NCI-H526 (cell line): Measurements from ENCODE around the gene FBXW8.

ENCODE experiments used
- DNase-seq, 2 experiments: peaks; one replicate each; lab custom pipeline; 2025; lab: John Stamatoyannopoulos, UW

FBXW8 gene

GRCh38 chr12:116924558-116925453 lies 14.1 kb downstream of the FBXW8 start:
- no peak for DNase-seq

- no peak for DNase-seq
Observed at GRCh38 chr12:116926283-116927243, 15.8 kb downstream of the FBXW8 start.

DNA sequence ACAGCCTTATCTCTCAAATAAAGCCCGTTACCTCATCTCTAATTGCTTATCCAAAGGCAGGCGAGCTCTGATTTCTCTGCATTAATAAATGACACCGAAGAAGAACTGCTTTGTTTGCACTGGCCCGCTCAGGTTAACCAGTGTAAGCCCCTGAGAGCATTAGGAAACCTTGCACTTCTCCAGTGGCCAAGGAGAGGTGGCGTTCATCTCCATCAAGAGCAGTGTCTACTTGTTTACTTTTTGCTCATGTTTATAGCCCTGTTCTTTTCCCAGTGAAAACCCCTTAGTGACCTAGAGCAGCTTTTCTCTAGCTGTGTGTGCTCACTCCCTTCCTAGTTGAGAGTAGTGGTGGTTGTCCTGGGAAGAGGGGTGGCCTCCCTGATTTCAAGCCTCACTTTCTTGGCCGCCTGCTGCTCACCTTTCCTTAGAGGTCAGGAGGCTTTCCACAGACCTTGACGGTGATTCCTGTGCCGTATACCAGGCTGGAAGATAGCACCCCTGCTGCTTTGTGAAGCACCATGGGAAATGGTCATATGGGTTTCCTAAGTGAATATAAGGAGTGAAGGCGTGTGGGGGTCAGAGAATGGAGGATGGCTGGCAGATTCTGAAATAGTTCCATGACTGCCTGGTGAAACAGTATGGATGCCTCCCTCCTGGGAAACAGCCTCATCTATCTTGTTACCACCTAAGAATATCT lies 16.6 kb downstream of the FBXW8 start:
- no peak for DNase-seq

DNA sequence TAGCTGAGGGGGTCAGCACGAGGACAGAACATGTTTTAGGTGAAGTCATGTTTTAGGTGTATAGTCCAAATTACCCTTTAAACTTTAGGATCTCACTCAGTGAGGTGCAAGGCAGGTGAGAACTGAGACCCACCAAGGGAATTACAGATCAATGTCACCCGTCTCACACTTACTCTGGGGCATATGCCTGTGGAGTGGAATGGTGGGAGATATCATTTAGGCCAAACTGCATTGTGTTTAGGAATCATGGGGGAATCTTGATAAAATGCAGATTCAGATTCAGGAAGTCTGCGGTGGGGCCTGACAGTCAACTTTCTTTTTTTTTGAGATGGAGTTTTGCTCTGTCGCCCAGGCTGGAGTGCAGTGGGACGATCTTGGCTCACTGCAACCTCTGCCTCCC lies 17.8 kb downstream of the FBXW8 start:
- no peak for DNase-seq

DNA sequence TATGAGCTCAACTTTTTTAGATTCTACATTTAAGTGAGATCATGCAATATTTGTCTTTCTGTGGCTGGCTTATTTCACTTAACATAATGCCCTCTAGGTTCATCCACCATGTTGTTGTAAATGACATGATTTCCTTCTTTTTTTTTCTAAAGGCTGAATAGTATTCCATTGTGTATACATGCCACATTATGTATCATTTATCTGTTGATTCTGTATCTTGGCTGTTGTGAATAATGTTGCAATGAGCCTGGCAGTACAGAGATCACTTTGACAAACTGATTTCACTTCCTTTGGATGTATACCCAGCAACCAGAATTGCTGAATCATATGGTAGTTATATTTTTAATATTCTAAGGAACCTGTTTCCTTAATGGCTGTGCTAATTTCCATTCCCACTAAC lies 19.1 kb downstream of the FBXW8 start:
- no peak for DNase-seq

DNA sequence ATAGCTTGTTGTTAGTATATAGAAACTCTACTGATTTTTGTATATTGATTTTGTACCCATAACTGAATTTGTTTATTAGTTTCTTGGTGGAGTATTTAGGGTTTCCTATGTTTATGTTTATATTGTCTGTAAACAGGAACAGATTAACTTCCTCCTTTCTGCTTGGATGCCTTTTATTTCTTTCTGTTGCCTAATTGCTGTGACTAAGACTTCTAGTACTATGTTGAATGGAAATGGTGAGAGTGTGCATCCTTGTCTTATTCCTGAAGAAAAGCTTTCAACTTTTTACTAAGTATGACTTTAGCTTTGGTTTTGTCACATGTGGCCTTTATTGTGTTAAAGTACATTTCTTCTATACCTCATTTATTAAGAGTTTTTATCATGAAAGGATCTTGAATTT lies 20.9 kb downstream of the FBXW8 start:
- no peak for DNase-seq

DNA sequence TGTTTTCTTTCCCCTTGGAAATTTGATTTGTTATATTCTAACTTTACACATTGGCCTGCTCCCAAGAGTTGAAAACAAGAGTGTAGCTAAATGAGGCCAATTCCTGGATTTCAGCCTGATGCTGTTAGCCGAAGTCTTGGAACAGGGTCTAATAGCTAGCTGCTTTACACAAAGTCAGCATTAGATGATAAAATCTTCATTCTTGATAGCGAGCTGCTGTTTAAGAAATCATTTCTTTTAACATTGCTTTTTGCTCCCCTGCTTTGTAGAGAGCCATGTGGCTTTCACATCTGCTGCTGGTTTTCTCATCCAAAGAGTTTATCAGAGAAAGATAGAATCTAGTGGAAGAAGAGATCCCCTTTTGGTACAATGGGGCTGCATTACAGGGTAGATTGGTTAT lies 22.3 kb downstream of the FBXW8 start:
- no peak for DNase-seq

- DNase-seq: no peak
Observed at GRCh38 chr12:116933512-116934246, 22.9 kb downstream of the FBXW8 start.

DNA sequence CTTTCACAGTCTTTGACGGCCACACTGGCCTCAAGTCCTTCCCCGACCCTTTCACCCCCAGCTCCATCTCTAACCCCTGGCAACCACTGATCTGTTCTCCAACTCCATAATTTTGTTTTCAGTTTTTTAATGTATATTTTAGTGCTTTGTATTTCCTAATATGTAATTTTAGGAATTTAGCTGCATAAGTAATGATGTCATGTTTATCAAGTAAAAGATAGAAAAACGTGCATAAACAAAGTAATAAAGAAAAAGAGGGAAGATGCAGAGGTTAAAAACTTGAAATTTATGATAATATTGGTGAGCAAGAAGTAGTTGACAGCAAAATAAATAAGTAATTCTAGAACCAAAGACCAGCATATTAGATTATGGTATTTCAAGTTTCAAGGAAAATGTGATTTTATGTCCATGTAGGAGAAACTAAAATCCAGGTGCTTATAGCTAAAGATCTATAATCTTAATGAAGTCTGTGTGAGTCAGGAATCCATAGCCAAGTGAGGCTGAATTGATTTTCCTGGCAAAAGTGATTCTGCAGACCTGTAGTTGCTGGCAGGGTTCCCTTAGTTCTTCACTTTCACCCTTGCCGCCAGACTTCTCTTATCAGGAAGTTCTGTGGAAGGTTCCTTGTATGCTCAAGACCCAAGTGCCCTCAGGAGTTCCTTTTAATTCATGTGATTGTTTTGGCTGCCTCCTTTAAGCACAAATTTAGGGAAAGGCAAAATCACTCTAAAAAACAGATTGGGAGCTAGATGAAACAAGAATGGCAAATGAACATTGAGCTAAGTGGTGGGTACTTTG lies 24.4 kb downstream of the FBXW8 start:
- no peak for DNase-seq

DNA sequence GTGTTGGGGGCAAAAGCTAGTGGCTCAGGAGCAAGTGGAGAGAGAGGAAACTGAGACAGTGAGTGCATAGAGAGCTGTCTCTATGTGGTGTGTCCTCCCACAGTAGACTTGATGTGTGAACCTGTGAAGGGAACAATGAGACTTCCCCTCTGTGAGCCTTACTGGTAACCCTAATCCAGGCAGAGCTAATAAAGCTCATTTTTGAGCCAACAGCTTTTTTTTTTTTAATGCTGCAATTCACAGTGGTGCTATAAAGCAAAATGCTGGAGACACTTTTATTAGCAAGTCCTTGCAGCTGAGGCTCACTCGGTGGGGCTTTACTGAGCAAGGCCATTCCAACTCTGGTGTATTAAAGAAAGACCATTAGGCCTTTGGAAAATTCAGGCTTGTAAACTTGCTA lies 26.9 kb downstream of the FBXW8 start:
- no peak for DNase-seq

- DNase-seq: no peak
Observed at GRCh38 chr12:116939734-116940133, 29.0 kb downstream of the FBXW8 start.

DNA sequence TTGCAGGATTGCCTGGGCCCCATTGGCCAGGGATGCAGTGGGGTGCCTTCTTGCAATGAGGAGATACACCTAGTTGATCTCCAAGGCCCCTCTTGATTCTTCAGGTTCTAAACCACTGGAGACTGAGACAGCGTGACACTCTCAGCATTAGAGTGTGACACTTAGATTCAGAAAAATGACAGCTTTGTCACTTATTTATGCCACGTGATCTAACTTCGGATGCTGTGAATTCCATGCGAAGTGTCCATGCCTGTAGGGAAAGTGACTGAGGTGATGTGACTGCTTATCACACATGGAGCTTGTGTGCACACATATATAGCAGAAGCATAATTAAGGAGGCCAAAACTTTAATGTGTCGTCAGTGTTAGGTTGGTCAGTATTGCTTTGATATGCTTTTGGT lies 30.4 kb downstream of the FBXW8 start:
- no peak for DNase-seq

GRCh38 chr12:116943419-116944372 lies 32.9 kb downstream of the FBXW8 start:
- DNase-seq: no peak

- DNase-seq: no peak
Observed at GRCh38 chr12:116945886-116946550, 35.3 kb downstream of the FBXW8 start.

GRCh38 chr12:116948298-116948697 lies 37.5 kb downstream of the FBXW8 start:
- DNase-seq: no peak

DNA sequence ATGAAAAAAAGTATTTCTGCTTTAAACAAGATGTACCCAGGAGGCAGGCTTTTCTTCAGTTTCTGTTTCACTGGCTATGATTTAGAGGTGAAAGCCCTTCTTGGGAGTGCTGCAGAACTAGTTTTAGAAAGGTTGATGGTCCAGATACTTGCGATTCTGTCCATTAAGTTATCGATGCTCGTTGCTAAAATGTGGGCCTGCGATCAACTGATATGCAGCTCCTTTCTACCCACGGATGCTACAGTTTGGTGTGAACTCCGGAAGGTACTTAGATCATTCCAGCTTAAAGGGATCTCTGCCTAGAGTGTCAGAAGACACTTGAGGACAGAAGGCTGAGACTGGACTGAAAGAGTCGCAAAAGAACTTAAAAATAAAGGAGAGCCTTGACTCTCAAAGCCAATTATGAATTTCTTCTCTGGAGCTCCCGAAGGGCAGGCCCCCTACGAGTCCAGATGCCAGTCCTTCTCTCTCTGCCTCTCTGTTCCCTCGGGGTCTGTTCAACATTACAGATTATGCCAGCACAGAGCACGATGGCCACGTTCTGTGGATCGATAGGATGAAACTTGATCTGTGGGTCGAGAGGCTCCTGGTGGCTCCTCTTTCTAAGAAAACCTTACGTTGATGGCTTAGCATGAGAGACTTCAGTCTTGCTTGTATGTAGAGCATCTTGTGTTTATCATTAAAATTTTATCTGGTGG lies 40.0 kb downstream of the FBXW8 start:
- no peak for DNase-seq

DNA sequence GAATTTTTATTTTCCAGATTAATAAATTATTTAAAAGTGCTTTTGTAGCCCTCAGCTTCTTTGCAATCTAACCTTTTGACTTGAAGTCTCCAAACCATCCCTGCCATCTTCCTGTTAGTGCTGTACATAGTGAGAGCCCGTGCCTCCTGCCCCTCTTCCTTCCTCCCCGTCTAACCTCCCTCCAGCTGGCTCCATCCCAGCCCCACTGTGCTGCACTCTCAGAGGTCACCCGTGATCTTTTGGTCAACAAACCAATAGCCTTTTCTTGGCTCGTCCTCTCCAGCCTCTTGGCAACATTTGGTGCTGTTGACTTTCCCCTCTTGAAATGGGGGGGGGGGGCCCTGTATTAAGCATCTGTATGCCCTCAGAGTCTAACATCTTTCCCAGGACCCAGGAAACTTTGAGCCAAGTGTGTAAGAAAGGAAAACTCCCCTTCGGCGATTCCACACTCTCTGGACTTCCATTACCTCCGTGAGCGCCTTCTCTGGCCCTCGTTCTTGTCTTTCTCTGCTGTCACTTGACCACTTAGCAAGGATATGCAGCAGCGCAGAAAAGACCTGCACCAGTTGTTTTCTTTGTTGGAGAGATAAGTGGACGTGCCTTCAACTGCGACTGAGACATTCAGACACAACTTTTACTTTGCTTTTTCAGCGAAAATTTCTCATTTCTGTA lies 44.1 kb downstream of the FBXW8 start:
- no peak for DNase-seq
